Measurements from ENCODE around the gene TWIST1. TPM values are rescaled to one million over a fixed set of nuclear protein-coding genes. Genes with fewer than 3 reads are reported as not detected.
A peak's percentile ranks its signal among the peaks of the same experiment; 100 is the strongest.

The TWIST1 gene
- total RNA-seq, 1 experiment from 2014 or later, result 15.7 TPM

DNA sequence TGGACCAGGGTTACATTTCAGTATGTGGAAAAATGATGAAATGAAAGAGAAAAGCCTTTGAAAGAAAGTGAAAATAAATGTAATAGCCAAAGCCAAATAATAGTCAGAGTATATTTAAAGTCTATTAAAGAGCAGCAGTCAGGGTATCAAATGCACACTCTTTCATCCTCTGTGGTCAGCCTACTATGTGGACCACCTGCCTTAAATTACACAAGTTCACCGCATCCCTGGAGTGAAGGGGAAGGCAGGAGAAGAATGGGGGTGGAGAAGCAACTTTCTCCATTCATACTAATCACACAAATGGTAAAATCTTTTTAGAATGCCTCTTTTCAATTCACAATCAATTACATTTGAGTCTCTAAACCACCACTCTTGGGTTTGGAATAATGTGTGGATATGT lies 16.0 kb downstream of the TWIST1 start:
- H4K20me1 ChIP-seq (ENCODE audit: low read length), result no peaks in the 10 kb centered on the region
- H3K9ac ChIP-seq (ENCODE audit: low read length), result no peak overlapping the region
- BruUV-seq (replicated peaks), result no TSS peak
- no peaks in the 10 kb centered on the region for H3K9me3 ChIP-seq (ENCODE audit: low read length)
- no peaks in the 10 kb centered on the region for H3K79me2 ChIP-seq (ENCODE audit: low read length)
- H3K27ac ChIP-seq (ENCODE audit: low read length), result no peak overlapping the region
- DNase-seq (no peak), ATAC-seq (no peak)
- TF ChIP-seq, protein P1, sequence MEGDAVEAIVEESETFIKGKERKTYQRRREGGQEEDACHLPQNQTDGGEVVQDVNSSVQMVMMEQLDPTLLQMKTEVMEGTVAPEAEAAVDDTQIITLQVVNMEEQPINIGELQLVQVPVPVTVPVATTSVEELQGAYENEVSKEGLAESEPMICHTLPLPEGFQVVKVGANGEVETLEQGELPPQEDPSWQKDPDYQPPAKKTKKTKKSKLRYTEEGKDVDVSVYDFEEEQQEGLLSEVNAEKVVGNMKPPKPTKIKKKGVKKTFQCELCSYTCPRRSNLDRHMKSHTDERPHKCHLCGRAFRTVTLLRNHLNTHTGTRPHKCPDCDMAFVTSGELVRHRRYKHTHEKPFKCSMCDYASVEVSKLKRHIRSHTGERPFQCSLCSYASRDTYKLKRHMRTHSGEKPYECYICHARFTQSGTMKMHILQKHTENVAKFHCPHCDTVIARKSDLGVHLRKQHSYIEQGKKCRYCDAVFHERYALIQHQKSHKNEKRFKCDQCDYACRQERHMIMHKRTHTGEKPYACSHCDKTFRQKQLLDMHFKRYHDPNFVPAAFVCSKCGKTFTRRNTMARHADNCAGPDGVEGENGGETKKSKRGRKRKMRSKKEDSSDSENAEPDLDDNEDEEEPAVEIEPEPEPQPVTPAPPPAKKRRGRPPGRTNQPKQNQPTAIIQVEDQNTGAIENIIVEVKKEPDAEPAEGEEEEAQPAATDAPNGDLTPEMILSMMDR (conservative IDR thresholded peaks at IDR 0.05; ENCODE audit: low read depth, low read length), result no peak
- TF ChIP-seq EZH2 (IDR thresholded peaks at IDR 0.05; ENCODE audit: low read length, unreplicated experiment) (no peak), EZH2phosphoT487 (IDR thresholded peaks at IDR 0.05; ENCODE audit: borderline replicate concordance, low read length) (no peak)
- H2AFZ ChIP-seq (ENCODE audit: low read length), result no peak overlapping the region
- H3F3A ChIP-seq (ENCODE audit: low read length, unreplicated experiment), result no peaks in the 10 kb centered on the region
- H3K4me1 ChIP-seq (ENCODE audit: insufficient read depth, low read length), result peaks cover 8% of the 10 kb centered on the region
- no peaks in the 10 kb centered on the region for H3K9me2 ChIP-seq (replicated peaks; ENCODE audit: low read length)
- no peaks in the 10 kb centered on the region for H3K27me3 ChIP-seq (ENCODE audit: low read length)
- POLR2A ChIA-PET (ENCODE audit: unreplicated experiment), result no interaction called here
- H3K36me3 ChIP-seq (ENCODE audit: low read depth, low read length), result no peaks in the 10 kb centered on the region
- intact Hi-C loops (cut with micrococcal nuclease), result no loop called here
- no peak overlapping the region for H3K4me2 ChIP-seq (ENCODE audit: low read length)
- CTCF ChIA-PET, result no interaction called here
- H3K4me3 ChIP-seq (ENCODE audit: low read length), result no peak overlapping the region

DNA sequence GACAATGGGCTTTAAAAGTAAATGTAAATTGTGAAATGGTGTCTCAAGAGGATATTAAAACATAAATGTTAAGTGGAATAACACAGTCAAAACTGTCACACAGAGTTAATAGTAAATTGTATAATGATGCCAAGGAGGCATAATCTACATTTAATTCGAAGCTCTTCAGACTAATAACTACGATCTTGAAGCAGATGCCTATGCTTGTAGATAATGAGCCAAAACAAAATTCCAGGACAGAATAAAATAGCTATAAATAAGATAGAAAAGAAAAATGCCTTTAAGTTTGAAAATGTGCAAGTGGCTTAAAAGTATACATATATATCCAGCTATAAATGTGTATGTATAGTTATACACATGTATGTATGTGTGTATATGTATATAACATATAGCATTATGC lies 17.5 kb downstream of the TWIST1 start:
- Histone ChIP-seq H3F3A (ENCODE audit: low read length, unreplicated experiment) (no peaks in the 10 kb centered on the region), H3K4me3 (ENCODE audit: low read length) (no peak overlapping the region), H3K27me3 (ENCODE audit: low read length) (no peaks in the 10 kb centered on the region), H4K20me1 (ENCODE audit: low read length) (no peaks in the 10 kb centered on the region), H3K27ac (ENCODE audit: low read length) (peak overlapping the region; percentile 56), H3K9me3 (ENCODE audit: low read length) (no peaks in the 10 kb centered on the region), H3K4me1 (ENCODE audit: insufficient read depth, low read length) (peaks cover 8% of the 10 kb centered on the region), H3K9me2 (replicated peaks; ENCODE audit: low read length) (no peaks in the 10 kb centered on the region), H3K9ac (ENCODE audit: low read length) (no peak overlapping the region), H3K4me2 (ENCODE audit: low read length) (peak overlapping the region; percentile 27; the same call in 1 of the 2 replicates), H3K36me3 (ENCODE audit: low read depth, low read length) (no peaks in the 10 kb centered on the region), H3K79me2 (ENCODE audit: low read length) (no peaks in the 10 kb centered on the region), H2AFZ (ENCODE audit: low read length) (no peak overlapping the region)
- POLR2A ChIA-PET (ENCODE audit: unreplicated experiment), result interaction anchor here (0.6 kb wide), 1 partner anchor 268 kb away, joined by 3 read pairs; no protein-coding TSS in a partner anchor
- intact Hi-C loops (cut with micrococcal nuclease), result loop anchor here (5.0 kb wide), 1 partner anchor 748 kb away; no protein-coding TSS in a partner anchor
- no peak for DNase-seq
- no peak for TF ChIP-seq EZH2 (IDR thresholded peaks at IDR 0.05; ENCODE audit: low read length, unreplicated experiment)
- ATAC-seq, result no peak
- BruUV-seq (replicated peaks), result no TSS peak
- CTCF ChIA-PET, result no interaction called here

DNA sequence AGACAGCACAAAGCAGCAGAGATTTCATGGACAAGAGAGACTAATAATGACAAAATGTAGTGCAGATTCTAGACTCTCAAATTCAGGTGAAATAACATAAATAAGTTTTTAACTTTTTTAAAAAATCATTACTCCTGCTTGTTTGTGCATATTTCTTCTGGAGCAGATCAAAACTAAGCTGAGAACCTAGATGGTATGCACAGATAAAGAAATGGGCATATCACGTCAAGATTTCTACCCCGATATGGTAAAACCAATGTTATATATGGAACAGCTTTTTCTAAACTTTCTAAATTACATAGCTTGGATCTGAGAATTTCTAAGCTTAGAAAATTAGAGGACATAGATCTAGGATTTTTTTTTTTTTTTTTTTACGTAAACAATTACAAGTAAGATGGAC lies 18.2 kb downstream of the TWIST1 start:
- no peak for ATAC-seq
- Histone ChIP-seq H4K20me1 (ENCODE audit: low read length) (no peaks in the 10 kb centered on the region), H3K36me3 (ENCODE audit: low read depth, low read length) (no peaks in the 10 kb centered on the region)

More for the DNA sequence above, 18.2 kb downstream of the TWIST1 start:
- no peaks in the 10 kb centered on the region for H3K9me3 ChIP-seq (ENCODE audit: low read length)
- no peak overlapping the region for H3K4me2 ChIP-seq (ENCODE audit: low read length)
- DNase-seq, result no peak
- TF ChIP-seq, protein P1 (conservative IDR thresholded peaks at IDR 0.05; ENCODE audit: low read depth, low read length), result no peak
- TF ChIP-seq EZH2 (IDR thresholded peaks at IDR 0.05; ENCODE audit: low read length, unreplicated experiment), result no peak
- no peak for TF ChIP-seq EZH2phosphoT487 (IDR thresholded peaks at IDR 0.05; ENCODE audit: borderline replicate concordance, low read length)
- peaks cover 8% of the 10 kb centered on the region for H3K4me1 ChIP-seq (ENCODE audit: insufficient read depth, low read length)
- intact Hi-C loops (cut with micrococcal nuclease), result loop anchor here (5.0 kb wide), 1 partner anchor 747 kb away; no protein-coding TSS in a partner anchor
- no TSS peak for BruUV-seq (replicated peaks)
- H3K27me3 ChIP-seq (ENCODE audit: low read length), result no peaks in the 10 kb centered on the region
- H3K9ac ChIP-seq (ENCODE audit: low read length), result no peak overlapping the region
- H2AFZ ChIP-seq (ENCODE audit: low read length), result no peak overlapping the region
- H3K4me3 ChIP-seq (ENCODE audit: low read length), result no peak overlapping the region
- no peak overlapping the region for H3K27ac ChIP-seq (ENCODE audit: low read length)
- no peaks in the 10 kb centered on the region for H3K79me2 ChIP-seq (ENCODE audit: low read length)
- ChIA-PET CTCF (no interaction called here), POLR2A (ENCODE audit: unreplicated experiment) (no interaction called here)
- H3F3A ChIP-seq (ENCODE audit: low read length, unreplicated experiment), result no peaks in the 10 kb centered on the region
- H3K9me2 ChIP-seq (replicated peaks; ENCODE audit: low read length), result no peaks in the 10 kb centered on the region

Data from PC-3 (cell line).